ENCODE data around the gene TTC3.

Gene TTC3

GRCh38 chr21:37208741-37209225, 135.7 kb downstream of the TTC3 start:
- peaks cover 14% of the 10 kb centered on the region for H3K9me3 Mint-ChIP-seq
- peaks cover 30% of the 10 kb centered on the region for H3K36me3 Mint-ChIP-seq (ENCODE audit: low read depth)
- no peaks in the 10 kb centered on the region for H3K4me1 Mint-ChIP-seq
- no peaks in the 10 kb centered on the region for H3K27me3 Mint-ChIP-seq (ENCODE audit: low read depth)
- no peak overlapping the region for H3K4me3 Mint-ChIP-seq
- TF ChIP-seq, protein P1, sequence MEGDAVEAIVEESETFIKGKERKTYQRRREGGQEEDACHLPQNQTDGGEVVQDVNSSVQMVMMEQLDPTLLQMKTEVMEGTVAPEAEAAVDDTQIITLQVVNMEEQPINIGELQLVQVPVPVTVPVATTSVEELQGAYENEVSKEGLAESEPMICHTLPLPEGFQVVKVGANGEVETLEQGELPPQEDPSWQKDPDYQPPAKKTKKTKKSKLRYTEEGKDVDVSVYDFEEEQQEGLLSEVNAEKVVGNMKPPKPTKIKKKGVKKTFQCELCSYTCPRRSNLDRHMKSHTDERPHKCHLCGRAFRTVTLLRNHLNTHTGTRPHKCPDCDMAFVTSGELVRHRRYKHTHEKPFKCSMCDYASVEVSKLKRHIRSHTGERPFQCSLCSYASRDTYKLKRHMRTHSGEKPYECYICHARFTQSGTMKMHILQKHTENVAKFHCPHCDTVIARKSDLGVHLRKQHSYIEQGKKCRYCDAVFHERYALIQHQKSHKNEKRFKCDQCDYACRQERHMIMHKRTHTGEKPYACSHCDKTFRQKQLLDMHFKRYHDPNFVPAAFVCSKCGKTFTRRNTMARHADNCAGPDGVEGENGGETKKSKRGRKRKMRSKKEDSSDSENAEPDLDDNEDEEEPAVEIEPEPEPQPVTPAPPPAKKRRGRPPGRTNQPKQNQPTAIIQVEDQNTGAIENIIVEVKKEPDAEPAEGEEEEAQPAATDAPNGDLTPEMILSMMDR (IDR thresholded peaks at IDR 0.05; ENCODE audit: unreplicated experiment in 3 of 3) = no peak
- H3K27ac Mint-ChIP-seq = peak overlapping the region in 2 of 3 experiments; percentile 21 to 69

DNA sequence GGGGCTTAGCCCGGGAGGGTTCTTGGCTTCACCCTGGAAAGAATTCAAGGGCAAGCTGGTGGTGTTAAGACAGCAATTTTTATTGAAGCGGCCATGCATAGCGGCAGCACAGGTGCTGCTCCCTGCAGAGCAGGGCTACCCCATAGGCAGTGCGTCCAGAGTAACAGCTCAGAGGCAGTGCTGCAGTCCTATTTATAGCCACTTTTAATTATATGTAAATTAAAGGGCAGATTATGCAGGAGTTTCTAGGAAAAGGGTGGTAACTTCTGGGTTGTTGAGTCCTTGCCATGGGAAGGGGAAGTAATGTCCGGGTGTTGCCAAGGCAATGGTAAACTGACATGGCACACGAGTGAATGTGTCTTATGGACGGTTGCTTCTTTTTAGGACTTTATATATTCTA, 137.1 kb downstream of the TTC3 start:
- peaks cover 19% of the 10 kb centered on the region for H3K36me3 Mint-ChIP-seq (ENCODE audit: low read depth)
- peaks cover 14% of the 10 kb centered on the region for H3K9me3 Mint-ChIP-seq
- H3K27ac Mint-ChIP-seq = no peak overlapping the region
- H3K4me1 Mint-ChIP-seq = no peaks in the 10 kb centered on the region
- no peak overlapping the region for H3K4me3 Mint-ChIP-seq
- TF ChIP-seq, protein P1 (IDR thresholded peaks at IDR 0.05; ENCODE audit: unreplicated experiment in 3 of 3) = no peak
- no peaks in the 10 kb centered on the region for H3K27me3 Mint-ChIP-seq (ENCODE audit: low read depth)

DNA sequence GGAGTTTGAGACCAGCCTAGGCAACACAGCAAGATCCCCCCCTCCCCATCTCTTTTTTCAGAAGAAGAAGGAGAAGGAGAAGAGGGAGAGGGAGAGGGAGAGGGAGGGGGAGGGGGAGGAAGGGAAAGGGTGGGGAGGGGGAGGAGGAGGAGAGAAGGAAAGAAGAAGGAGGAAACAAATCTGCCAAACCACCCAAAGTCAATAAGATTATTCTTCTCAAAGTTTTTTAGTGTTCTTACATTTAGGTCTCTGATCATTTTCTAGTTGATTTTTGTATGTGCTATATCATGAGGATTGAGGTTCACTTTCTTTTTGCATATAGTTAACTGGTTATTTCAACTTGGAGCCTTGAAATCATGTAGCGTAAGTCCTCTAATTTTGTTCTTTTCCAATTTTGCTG, 137.7 kb downstream of the TTC3 start:
- Mint-ChIP-seq H3K36me3 (ENCODE audit: low read depth) (peaks cover 13% of the 10 kb centered on the region), H3K27ac (no peak overlapping the region), H3K4me1 (no peaks in the 10 kb centered on the region), H3K4me3 (no peak overlapping the region), H3K27me3 (ENCODE audit: low read depth) (no peaks in the 10 kb centered on the region), H3K9me3 (peaks cover 14% of the 10 kb centered on the region)
- TF ChIP-seq, protein P1 (IDR thresholded peaks at IDR 0.05; ENCODE audit: unreplicated experiment in 3 of 3) = no peak

- H3K27me3 Mint-ChIP-seq (ENCODE audit: low read depth) = no peaks in the 10 kb centered on the region
- TF ChIP-seq, protein P1 (IDR thresholded peaks at IDR 0.05; ENCODE audit: unreplicated experiment in 3 of 3) = no peak
- peaks cover 21% of the 10 kb centered on the region for H3K36me3 Mint-ChIP-seq (ENCODE audit: low read depth)
- no peaks in the 10 kb centered on the region for H3K4me1 Mint-ChIP-seq
- H3K4me3 Mint-ChIP-seq = no peak overlapping the region
- H3K27ac Mint-ChIP-seq = no peak overlapping the region
- peaks cover 6% of the 10 kb centered on the region for H3K9me3 Mint-ChIP-seq
Observed at GRCh38 chr21:37214952-37215351, 141.9 kb downstream of the TTC3 start.

DNA sequence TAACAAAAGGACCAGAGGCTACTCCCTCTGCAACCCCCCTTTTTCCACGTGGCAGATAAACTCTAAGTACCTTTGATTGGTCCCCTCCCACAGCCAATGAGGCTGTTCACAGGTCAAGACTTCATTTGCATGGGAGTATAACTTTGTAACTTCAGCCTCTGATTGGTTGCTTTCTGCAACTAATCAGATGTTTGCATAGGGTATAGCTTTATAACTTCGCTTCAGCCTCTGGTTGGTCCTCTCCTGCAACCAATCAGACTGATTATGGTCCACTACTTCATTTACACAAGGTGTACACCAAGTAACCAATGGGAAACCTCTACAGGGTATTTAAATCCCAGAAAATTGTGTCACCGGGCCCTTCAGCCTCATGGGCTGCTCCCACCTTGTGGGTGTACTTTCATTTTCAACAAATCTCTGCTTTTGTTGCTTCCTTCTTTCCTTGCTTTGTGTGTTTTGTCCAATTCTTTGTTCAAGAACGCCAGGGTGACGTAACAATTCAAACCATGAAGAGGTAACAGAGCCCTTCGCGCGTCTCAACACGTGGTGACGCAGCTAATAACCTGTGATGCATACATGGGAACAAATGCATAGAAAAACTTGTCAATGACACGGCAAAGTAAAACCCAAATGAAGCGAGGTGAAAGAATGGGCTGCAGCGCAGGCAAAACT, 146.8 kb downstream of the TTC3 start:
- peak overlapping the region; percentile 80 to 84 (median 84) for H3K4me3 Mint-ChIP-seq
- no peaks in the 10 kb centered on the region for H3K4me1 Mint-ChIP-seq
- peaks cover 56% of the 10 kb centered on the region for H3K36me3 Mint-ChIP-seq (ENCODE audit: low read depth)
- no peak overlapping the region for H3K27ac Mint-ChIP-seq
- TF ChIP-seq, protein P1 (IDR thresholded peaks at IDR 0.05; ENCODE audit: unreplicated experiment in 3 of 3) = no peak
- H3K9me3 Mint-ChIP-seq = peaks cover 4% of the 10 kb centered on the region
- H3K27me3 Mint-ChIP-seq (ENCODE audit: low read depth) = no peaks in the 10 kb centered on the region

DNA sequence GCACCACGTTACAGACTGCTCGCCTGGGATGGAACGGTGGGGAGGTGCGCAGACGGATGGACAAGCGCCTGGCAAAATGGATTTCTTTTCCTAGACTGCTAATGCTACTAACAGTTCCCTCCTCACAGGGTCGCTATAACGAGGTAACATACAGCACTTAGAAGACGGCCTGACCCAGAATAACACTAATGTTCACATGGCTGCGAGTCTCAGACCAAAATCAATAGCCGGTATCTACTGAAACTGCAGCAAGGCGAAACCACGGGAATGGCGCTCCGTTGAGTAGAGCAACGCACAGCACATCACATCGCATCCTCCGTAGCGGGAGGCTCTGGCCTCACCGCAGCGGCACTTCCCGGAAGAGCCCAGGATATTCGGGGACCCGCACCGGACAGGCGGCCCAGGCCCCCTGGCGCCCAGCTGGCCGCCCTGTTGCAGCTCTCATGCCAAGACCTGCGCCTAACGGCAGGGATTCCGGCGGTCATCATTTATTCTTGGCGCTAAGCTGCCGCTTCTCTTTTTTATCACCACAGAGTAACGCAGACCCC, 147.5 kb downstream of the TTC3 start:
- Mint-ChIP-seq H3K4me1 (no peaks in the 10 kb centered on the region), H3K9me3 (peaks cover 4% of the 10 kb centered on the region), H3K4me3 (peak overlapping the region; percentile 80 to 84 (median 84)), H3K27me3 (ENCODE audit: low read depth) (no peaks in the 10 kb centered on the region), H3K36me3 (ENCODE audit: low read depth) (peaks cover 62% of the 10 kb centered on the region), H3K27ac (peak overlapping the region in 2 of 3 experiments; percentile 43 to 50)
- TF ChIP-seq, protein P1 (IDR thresholded peaks at IDR 0.05; ENCODE audit: unreplicated experiment in 3 of 3) = no peak

All from nephron (organoid).